Fibroblast of villous mesenchyme (primary cell): Measurements from ENCODE around the gene EXOC3L1. TPM values are rescaled to one million over a fixed set of nuclear protein-coding genes. Genes with fewer than 3 reads are reported as not detected.
A peak's percentile ranks its signal among the peaks of the same experiment; 100 is the strongest.

Experiments used
- DNase-seq: peaks from one replicate; pipeline ENCODE4 v3.0.0-alpha.2; 2010; ENCODE audit warnings: low read depth
- H3K4me3 ChIP-seq: 2 replicates; pipeline ENCODE4 v1.5.1; 2011; ENCODE audit warnings: low read depth, mild to moderate bottlenecking, low read length
- total RNA-seq: library from RNA; depleted of rRNA; stranded (reverse); fragments of >200 nt; gene quantifications from 2 replicates; pipeline ENCODE4 v1.2.3, GENCODE V29; 2012
- TF ChIP-seq, protein P1 (sequence below): IDR thresholded peaks from 2 replicates; pipeline ENCODE4 v1.5.1; 2012; ENCODE audit warnings: low read depth, mild to moderate bottlenecking, low read length; ENCODE audit not compliant: insufficient read depth

Gene EXOC3L1
- total RNA-seq, 1 donor: not detected

DNA sequence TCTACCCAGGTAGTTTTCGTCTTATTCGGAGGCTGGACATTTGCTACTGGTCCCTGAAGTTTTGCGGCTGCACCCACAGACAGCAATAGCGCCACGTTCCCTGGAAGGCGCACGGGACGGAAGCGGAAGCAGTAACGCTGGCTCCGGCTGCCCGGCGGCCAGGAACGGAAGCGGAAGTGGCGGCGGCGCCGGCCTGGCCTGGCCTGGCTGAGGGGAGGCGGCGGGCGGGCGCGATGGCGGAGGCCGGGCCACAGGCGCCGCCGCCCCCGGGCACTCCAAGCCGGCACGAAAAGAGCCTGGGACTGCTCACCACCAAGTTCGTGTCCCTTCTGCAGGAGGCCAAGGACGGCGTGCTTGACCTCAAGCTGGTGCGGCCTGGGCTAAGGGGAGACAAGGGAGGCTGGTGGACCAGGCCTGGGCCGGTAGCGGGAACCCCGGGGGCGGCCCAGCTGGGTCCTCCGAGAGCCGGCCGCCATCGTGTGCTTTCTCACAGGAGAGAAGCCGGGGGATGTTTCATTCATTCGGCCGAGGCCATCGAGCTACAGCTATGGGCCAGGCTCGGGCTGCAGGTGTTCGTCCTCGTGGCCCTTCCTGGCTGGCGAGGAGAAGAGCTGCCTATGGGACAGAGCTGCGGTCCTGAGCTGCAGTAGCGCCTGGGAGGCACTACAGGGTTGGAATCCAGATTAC lies 2.2 kb upstream of the EXOC3L1 start, which contains the start of gene E2F4:
Gene E2F4 (plus strand): TSS at position 161 of the 687 bp plus-strand sequence. CDS start 73 bp downstream, at position 234.
- peak within 1 kb of the TSS; percentile 96 for H3K4me3 ChIP-seq
- DNase-seq: peak; percentile 95
- TF ChIP-seq, protein P1, sequence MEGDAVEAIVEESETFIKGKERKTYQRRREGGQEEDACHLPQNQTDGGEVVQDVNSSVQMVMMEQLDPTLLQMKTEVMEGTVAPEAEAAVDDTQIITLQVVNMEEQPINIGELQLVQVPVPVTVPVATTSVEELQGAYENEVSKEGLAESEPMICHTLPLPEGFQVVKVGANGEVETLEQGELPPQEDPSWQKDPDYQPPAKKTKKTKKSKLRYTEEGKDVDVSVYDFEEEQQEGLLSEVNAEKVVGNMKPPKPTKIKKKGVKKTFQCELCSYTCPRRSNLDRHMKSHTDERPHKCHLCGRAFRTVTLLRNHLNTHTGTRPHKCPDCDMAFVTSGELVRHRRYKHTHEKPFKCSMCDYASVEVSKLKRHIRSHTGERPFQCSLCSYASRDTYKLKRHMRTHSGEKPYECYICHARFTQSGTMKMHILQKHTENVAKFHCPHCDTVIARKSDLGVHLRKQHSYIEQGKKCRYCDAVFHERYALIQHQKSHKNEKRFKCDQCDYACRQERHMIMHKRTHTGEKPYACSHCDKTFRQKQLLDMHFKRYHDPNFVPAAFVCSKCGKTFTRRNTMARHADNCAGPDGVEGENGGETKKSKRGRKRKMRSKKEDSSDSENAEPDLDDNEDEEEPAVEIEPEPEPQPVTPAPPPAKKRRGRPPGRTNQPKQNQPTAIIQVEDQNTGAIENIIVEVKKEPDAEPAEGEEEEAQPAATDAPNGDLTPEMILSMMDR: no peak

DNA sequence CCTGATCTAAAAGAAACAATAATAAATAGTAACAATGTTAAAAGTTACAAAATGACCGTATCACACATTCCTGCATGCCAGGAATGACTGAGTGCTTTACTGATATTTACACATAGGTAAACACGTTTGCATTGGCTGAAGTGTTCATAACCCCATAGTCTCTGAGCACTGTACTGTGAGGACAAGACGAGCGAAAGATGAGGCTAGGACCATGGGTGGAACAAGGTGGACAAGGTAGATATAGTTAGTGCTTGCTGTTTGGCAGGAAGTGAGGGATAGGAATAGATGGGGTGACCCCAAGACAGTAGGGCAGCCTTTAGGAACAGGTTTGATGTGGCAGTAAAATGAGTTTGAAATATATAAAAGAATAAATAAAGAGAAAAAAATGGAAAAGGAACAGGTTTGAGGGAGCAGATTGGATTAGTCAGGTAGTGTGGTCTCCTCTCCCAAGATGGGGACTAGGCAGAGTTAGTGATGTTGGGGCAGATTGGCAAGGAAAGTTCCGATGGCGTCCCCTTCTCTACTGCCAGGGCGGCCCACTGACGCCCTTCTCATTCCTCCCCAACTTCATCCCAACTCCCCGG lies 1.6 kb upstream of the EXOC3L1 start:
- TF ChIP-seq, protein P1: no peak
- H3K4me3 ChIP-seq: peak overlapping the region; percentile 51
- DNase-seq: no peak

DNA sequence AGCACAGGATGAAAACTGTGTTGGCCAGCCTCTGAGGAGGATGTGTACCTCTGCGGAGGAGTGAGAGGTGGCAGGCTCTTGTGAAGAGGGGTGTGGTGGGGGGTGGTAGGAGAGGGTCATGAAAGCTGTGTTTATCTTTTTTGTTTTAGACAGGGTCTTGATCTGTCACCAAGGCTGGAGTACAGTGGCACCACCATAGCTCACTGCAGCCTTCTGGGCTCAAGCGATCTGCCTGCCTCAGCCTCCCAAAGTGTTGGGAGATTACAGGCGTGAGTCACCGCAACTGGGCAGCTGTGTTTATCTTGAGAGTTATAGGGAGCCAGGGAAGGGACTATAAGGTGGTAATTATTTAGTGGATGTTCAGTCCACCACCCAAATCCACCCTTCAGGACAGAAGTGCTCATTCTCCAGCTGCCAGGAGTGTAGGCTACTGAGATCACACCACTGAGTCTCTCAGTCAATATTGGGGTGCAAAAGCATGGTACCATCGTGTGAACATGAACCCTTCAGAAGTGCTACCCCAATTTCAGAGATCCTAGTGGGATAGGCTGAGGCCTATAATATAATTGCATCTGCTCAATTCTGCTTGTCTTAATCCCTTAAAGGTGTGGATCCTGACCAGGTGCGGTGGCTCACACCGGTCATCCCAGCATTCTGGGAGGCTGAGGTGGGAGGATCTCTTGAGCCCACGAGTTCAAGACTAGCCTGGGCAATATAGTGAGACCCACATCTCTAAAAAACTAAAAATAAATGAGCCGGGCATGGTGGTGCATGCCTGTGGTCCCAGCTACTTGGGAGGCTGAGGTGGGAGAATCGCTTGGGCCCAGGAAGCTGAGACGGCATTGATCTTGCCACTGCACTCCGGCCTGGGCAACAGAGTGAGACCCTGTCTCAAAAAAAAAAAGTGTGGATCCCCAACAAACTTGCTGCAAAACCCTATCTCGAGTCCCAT lies 788 bp upstream of the EXOC3L1 start:
- peak; percentile 77 for DNase-seq
- no peak overlapping the region for H3K4me3 ChIP-seq
- TF ChIP-seq, protein P1: no peak

DNA sequence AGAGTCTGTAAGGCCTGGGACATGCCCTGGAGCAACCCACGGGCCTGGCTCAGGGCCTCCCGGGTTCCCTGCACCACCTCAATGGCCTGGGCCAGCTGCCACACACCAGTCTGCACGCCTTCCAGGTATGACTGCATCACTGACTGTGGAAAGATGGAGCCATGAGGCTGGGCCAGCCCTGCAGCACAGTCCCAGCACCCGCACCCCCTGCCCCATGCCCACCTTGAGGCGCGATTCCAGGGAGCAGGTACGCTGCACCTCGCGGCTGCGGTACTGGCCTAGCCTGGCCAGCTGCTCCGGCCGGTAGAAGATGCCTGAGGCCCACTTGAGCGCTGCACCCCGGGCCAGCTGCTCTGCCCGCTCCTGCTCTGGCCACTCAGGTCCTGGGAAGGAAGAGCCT lies 1.1 kb downstream of the EXOC3L1 start:
- no peak for DNase-seq
- H3K4me3 ChIP-seq: no peak overlapping the region
- TF ChIP-seq, protein P1: no peak

DNA sequence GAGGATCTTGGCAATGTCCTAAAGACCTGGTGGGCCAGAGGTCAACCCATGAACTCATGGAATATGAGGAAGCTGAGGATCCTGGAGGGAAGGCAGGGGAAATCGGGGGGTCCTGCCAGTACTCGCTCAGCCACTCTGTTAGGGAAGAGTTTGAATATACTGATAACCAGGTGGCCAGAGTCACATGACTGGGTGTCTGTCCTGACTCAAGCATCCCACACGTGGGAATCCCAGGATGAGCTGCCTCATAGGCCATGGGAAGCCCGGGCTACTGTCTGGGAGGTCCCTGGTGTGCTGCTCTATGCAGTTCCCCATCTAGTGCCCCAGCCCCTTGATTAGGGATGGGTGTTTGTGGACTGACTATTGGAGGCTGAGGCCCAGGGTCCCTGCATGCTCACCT lies 1.6 kb downstream of the EXOC3L1 start:
- DNase-seq: no peak
- TF ChIP-seq, protein P1: no peak
- no peak overlapping the region for H3K4me3 ChIP-seq

DNA sequence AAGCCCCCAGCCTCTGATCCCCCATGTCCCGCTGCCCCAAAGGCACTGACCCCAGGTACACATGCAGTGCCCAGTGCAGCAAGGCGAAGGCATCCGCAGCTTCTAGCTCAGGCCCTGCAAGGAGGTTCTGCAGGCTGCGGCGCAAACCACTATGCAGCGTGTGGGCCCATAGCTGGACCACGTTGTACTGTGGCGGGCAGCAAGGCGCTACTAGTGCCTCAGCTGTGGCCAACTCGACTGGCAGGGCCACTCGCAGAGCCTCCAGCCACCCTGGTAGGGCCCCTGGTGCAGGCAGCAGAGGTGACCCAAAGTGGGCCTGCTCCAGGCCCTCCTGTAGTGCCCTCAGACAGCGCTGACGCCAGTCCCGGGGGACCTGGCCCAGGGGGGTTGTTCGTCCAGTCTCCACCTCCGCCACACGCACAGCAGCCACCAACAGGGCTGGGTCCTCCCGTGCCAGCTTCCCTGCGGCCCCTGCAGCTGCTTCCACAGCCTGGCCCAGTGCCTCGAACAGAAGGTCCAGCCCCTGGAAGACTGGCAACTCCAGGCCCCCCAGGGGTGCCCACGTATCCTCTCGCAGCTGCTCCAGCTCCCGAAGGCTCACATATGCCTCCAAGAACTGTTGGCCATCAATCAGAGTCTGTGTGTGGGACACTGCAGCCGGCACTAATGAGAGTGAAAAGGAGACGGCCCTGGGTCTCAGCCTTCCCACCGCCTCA lies 2.6 kb downstream of the EXOC3L1 start:
- TF ChIP-seq, protein P1: no peak
- no peak for DNase-seq
- H3K4me3 ChIP-seq: no peak overlapping the region
